ENCODE data around the gene MCTP1. TPM values are rescaled to one million over a fixed set of nuclear protein-coding genes. Genes with fewer than 3 reads are reported as not detected.

Gene MCTP1
- polyA plus RNA-seq, 1 donor (not counting 4 experiments of a cell fraction or from before 2014, with no cell fraction given) = 4.9 TPM

DNA sequence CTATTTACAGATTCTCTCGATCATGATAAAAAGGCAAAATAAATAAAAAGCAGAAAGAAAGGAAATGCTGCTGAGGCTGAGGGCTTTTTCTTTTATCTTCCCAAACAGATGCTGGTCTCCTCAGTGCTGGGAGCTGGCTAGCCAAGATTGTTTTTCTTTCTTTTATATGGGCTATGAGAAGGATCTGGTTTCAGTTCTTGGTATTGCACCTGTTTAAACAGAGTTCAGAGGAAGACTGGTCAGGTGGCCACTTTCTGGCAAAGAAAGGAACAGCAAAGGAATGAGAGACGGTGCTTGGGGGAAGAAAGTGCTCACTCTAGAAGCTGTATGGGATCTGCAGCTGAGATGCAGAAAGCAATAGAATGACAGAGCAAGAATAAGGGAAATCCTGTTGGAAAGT, 577.5 kb downstream of the MCTP1 start:
- H3K9me3 ChIP-seq (ENCODE audit: control insufficient read depth, low read depth, low read length) = no peaks in the 10 kb centered on the region
- H3K4me1 ChIP-seq (ENCODE audit: control insufficient read depth, extremely low read depth, insufficient read depth, low read length) = no peaks in the 10 kb centered on the region
- FAIRE-seq (no peak), DNase-seq (ENCODE audit: low read depth, low spot score) (no peak)
- H4K20me1 ChIP-seq (ENCODE audit: control insufficient read depth, extremely low read depth, insufficient read depth, low read length) = no peaks in the 10 kb centered on the region
- no peak overlapping the region for H3K27ac ChIP-seq (ENCODE audit: control insufficient read depth, insufficient read depth, low read length)
- dilution Hi-C loops (cut with MboI; ENCODE audit: extremely low pct_ligation_motif_present, low sequenced_read_pairs) = no loop called here
- no peak overlapping the region for H2AFZ ChIP-seq (ENCODE audit: control insufficient read depth, low read length)
- H3K79me2 ChIP-seq (ENCODE audit: control insufficient read depth, insufficient read depth, low read length) = no peaks in the 10 kb centered on the region
- H3K27me3 ChIP-seq (ENCODE audit: control insufficient read depth, extremely low read depth, insufficient read depth, low read length) = no peaks in the 10 kb centered on the region
- no peaks in the 10 kb centered on the region for H3K9me1 ChIP-seq (ENCODE audit: control insufficient read depth, extremely low read depth, insufficient read depth, low read length)
- TF ChIP-seq, protein P1, sequence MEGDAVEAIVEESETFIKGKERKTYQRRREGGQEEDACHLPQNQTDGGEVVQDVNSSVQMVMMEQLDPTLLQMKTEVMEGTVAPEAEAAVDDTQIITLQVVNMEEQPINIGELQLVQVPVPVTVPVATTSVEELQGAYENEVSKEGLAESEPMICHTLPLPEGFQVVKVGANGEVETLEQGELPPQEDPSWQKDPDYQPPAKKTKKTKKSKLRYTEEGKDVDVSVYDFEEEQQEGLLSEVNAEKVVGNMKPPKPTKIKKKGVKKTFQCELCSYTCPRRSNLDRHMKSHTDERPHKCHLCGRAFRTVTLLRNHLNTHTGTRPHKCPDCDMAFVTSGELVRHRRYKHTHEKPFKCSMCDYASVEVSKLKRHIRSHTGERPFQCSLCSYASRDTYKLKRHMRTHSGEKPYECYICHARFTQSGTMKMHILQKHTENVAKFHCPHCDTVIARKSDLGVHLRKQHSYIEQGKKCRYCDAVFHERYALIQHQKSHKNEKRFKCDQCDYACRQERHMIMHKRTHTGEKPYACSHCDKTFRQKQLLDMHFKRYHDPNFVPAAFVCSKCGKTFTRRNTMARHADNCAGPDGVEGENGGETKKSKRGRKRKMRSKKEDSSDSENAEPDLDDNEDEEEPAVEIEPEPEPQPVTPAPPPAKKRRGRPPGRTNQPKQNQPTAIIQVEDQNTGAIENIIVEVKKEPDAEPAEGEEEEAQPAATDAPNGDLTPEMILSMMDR (optimal IDR thresholded peaks at IDR 0.05 in 1 of 3, IDR thresholded peaks at IDR 0.05 in 1 of 3, conservative IDR thresholded peaks at IDR 0.05 in 1 of 3; ENCODE audit: extremely low read depth in 1 of 3, insufficient read depth in 2 of 3, low read length in 3 of 3) = no peak
- TF ChIP-seq EZH2 (IDR thresholded peaks at IDR 0.05; ENCODE audit: low read length) = no peak
- H3K36me3 ChIP-seq (ENCODE audit: control insufficient read depth in 2 of 2, extremely low read depth in 1 of 2, insufficient read depth in 2 of 2, low read length in 2 of 2) = peaks cover 0 to 5% of the 10 kb centered on the region in 2 experiments
- H3K4me3 ChIP-seq (ENCODE audit: control insufficient read depth in 2 of 3, extremely low read depth in 1 of 3, insufficient read depth in 2 of 3, low read depth in 1 of 3, low read length in 3 of 3) = no peak overlapping the region
- H3K4me2 ChIP-seq (ENCODE audit: control insufficient read depth, extremely low read depth, insufficient read depth, low read depth, low read length) = no peak overlapping the region
- H3K9ac ChIP-seq (ENCODE audit: control insufficient read depth, extremely low read depth, insufficient read depth, low read length) = no peak overlapping the region

DNA sequence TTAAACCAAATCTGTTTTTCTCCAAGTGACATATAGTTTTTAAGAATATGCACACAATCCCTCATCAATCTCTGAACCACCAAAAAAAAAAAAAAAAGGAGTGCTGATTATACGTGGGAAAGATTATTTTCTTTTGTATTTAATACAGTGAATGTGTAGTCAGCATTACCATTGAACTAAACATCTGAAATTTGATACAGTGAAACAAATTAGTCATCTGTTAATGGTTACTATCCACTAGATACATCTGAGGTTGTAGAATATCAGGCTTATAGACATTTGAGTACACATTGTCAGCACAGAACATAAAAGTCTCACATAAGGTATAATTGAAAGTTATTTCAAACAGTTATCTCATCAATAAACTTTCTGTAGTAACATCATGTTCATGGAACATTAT, 579.5 kb downstream of the MCTP1 start:
- no peaks in the 10 kb centered on the region for H3K79me2 ChIP-seq (ENCODE audit: control insufficient read depth, insufficient read depth, low read length)
- no peaks in the 10 kb centered on the region for H4K20me1 ChIP-seq (ENCODE audit: control insufficient read depth, extremely low read depth, insufficient read depth, low read length)
- H2AFZ ChIP-seq (ENCODE audit: control insufficient read depth, low read length) = no peak overlapping the region
- H3K27ac ChIP-seq (ENCODE audit: control insufficient read depth, insufficient read depth, low read length) = no peak overlapping the region
- DNase-seq (ENCODE audit: low read depth, low spot score) (no peak), FAIRE-seq (no peak)
- no peaks in the 10 kb centered on the region for H3K4me1 ChIP-seq (ENCODE audit: control insufficient read depth, extremely low read depth, insufficient read depth, low read length)
- no peak overlapping the region for H3K4me2 ChIP-seq (ENCODE audit: control insufficient read depth, extremely low read depth, insufficient read depth, low read depth, low read length)
- TF ChIP-seq, protein P1 (optimal IDR thresholded peaks at IDR 0.05 in 1 of 3, IDR thresholded peaks at IDR 0.05 in 1 of 3, conservative IDR thresholded peaks at IDR 0.05 in 1 of 3; ENCODE audit: extremely low read depth in 1 of 3, insufficient read depth in 2 of 3, low read length in 3 of 3) = no peak
- TF ChIP-seq EZH2 (IDR thresholded peaks at IDR 0.05; ENCODE audit: low read length) = no peak
- no peak overlapping the region for H3K9ac ChIP-seq (ENCODE audit: control insufficient read depth, extremely low read depth, insufficient read depth, low read length)
- H3K9me3 ChIP-seq (ENCODE audit: control insufficient read depth, low read depth, low read length) = no peaks in the 10 kb centered on the region
- no peaks in the 10 kb centered on the region for H3K9me1 ChIP-seq (ENCODE audit: control insufficient read depth, extremely low read depth, insufficient read depth, low read length)
- H3K4me3 ChIP-seq (ENCODE audit: control insufficient read depth in 2 of 3, extremely low read depth in 1 of 3, insufficient read depth in 2 of 3, low read depth in 1 of 3, low read length in 3 of 3) = no peak overlapping the region
- H3K27me3 ChIP-seq (ENCODE audit: control insufficient read depth, extremely low read depth, insufficient read depth, low read length) = no peaks in the 10 kb centered on the region
- dilution Hi-C loops (cut with MboI; ENCODE audit: extremely low pct_ligation_motif_present, low sequenced_read_pairs) = no loop called here
- peaks cover 0 to 5% of the 10 kb centered on the region in 2 experiments for H3K36me3 ChIP-seq (ENCODE audit: control insufficient read depth in 2 of 2, extremely low read depth in 1 of 2, insufficient read depth in 2 of 2, low read length in 2 of 2)
